ENCODE data around the gene RAPGEFL1. TPM values are rescaled to one million over a fixed set of nuclear protein-coding genes. Genes with fewer than 3 reads are reported as not detected.

RAPGEFL1 gene
- total and polyA plus RNA-seq, 2 donors (not counting 1 experiment from before 2014, with no cell fraction given) = 3.0 to 5.6 TPM

GRCh38 chr17:40173091-40173777, 4.0 kb upstream of the RAPGEFL1 start:
- WGBS (ENCODE audit: insufficient coverage) = no CpG with 5 or more reads among the region's 4 CpGs
- Mint-ChIP-seq H3K27ac (no peak overlapping the region), H3K4me3 (no peak overlapping the region), H3K9me3 (ENCODE audit: insufficient read depth) (no peaks in the 10 kb centered on the region), H3K4me1 (peaks cover 8% of the 10 kb centered on the region), H3K27me3 (no peaks in the 10 kb centered on the region)
- TF ChIP-seq EZH2 (IDR thresholded peaks at IDR 0.05; ENCODE audit: borderline replicate concordance, insufficient read depth, low read depth, low read length, poor library complexity, severe bottlenecking) = no peak
- TF ChIP-seq, protein P1, sequence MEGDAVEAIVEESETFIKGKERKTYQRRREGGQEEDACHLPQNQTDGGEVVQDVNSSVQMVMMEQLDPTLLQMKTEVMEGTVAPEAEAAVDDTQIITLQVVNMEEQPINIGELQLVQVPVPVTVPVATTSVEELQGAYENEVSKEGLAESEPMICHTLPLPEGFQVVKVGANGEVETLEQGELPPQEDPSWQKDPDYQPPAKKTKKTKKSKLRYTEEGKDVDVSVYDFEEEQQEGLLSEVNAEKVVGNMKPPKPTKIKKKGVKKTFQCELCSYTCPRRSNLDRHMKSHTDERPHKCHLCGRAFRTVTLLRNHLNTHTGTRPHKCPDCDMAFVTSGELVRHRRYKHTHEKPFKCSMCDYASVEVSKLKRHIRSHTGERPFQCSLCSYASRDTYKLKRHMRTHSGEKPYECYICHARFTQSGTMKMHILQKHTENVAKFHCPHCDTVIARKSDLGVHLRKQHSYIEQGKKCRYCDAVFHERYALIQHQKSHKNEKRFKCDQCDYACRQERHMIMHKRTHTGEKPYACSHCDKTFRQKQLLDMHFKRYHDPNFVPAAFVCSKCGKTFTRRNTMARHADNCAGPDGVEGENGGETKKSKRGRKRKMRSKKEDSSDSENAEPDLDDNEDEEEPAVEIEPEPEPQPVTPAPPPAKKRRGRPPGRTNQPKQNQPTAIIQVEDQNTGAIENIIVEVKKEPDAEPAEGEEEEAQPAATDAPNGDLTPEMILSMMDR (IDR thresholded peaks at IDR 0.05) = no peak
- Histone ChIP-seq H3K36me3 (replicated peaks in 1 of 2; ENCODE audit: control extremely low read depth in 1 of 2, control insufficient read depth in 1 of 2, extremely low read depth in 1 of 2, insufficient read depth in 2 of 2, low read length in 1 of 2) (peaks cover 0 to 47% of the 10 kb centered on the region in 2 experiments), H4K20me1 (ENCODE audit: control insufficient read depth, insufficient read depth, low read length, poor library complexity, severe bottlenecking) (peaks cover 16% of the 10 kb centered on the region), H2AFZ (ENCODE audit: insufficient read depth, low read depth, low read length, poor library complexity, severe bottlenecking) (no peak overlapping the region), H3K4me3 (ENCODE audit: control extremely low read depth in 1 of 5, extremely low read depth in 1 of 5, insufficient read depth in 1 of 5, low read depth in 2 of 5, low read length in 4 of 5) (no peak overlapping the region), H3K4me2 (replicated peaks; ENCODE audit: low read depth, low read length, poor library complexity, severe bottlenecking) (no peak overlapping the region), H3K9ac (ENCODE audit: low read length) (no peak overlapping the region), H3K9me3 (ENCODE audit: control extremely low read depth in 1 of 3, control insufficient read depth in 2 of 3, insufficient read depth in 1 of 3, low read length in 2 of 3) (no peaks in the 10 kb centered on the region), H3K4me1 (ENCODE audit: control insufficient read depth in 2 of 2, insufficient read depth in 2 of 2, low read length in 2 of 2) (peaks cover 12 to 14% of the 10 kb centered on the region in 2 donors), H3K79me2 (ENCODE audit: control insufficient read depth, insufficient read depth, low read length) (peaks cover 13% of the 10 kb centered on the region), H3K27ac (ENCODE audit: low read length in 2 of 2) (no peak overlapping the region), H3K27me3 (replicated peaks in 1 of 4; ENCODE audit: control extremely low read depth in 1 of 4, control insufficient read depth in 3 of 4, insufficient read depth in 4 of 4, low read length in 3 of 4) (peaks cover 0 to 2% (median under 1%) of the 10 kb centered on the region in 4 experiments)
- DNase-seq (no peak), ATAC-seq (ENCODE audit: low read depth) (no peak)
- ChIA-PET CTCF (interaction anchor here (0.5 to 4.7 kb wide), 6 partner anchors 15 to 191 kb away, joined by 3 to 30 read pairs (median 4); no protein-coding TSS in a partner anchor), POLR2A (interaction anchor here (0.6 kb wide), 3 partner anchors 33 to 160 kb away, joined by 3 to 4 read pairs (median 3); partner anchors contain the start of gene CASC3)
- intact Hi-C loops (cut with micrococcal nuclease) = no loop called here

GRCh38 chr17:40173778-40174135, 3.5 kb upstream of the RAPGEFL1 start:
- intact Hi-C loops (cut with micrococcal nuclease) = no loop called here
- Mint-ChIP-seq H3K27ac (no peak overlapping the region), H3K27me3 (no peaks in the 10 kb centered on the region), H3K9me3 (ENCODE audit: insufficient read depth) (no peaks in the 10 kb centered on the region), H3K4me1 (peaks cover 11% of the 10 kb centered on the region), H3K4me3 (no peak overlapping the region)
- peaks cover 11% of the 10 kb centered on the region for H3K79me2 ChIP-seq (ENCODE audit: control insufficient read depth, insufficient read depth, low read length)
- H3K9ac ChIP-seq (ENCODE audit: low read length) = no peak overlapping the region
- no peaks in the 10 kb centered on the region for H3K9me3 ChIP-seq (ENCODE audit: control extremely low read depth in 1 of 3, control insufficient read depth in 2 of 3, insufficient read depth in 1 of 3, low read length in 2 of 3)
- POLR2A ChIA-PET = interaction anchor here (0.6 to 0.7 kb wide), 4 partner anchors 33 to 365 kb away, joined by 3 to 6 read pairs (median 4); partner anchors contain the start of gene CASC3
- no peak for TF ChIP-seq EZH2 (IDR thresholded peaks at IDR 0.05; ENCODE audit: borderline replicate concordance, insufficient read depth, low read depth, low read length, poor library complexity, severe bottlenecking)
- TF ChIP-seq, protein P1 (IDR thresholded peaks at IDR 0.05) = no peak
- peaks cover 0 to 7% (median 2%) of the 10 kb centered on the region in 4 experiments for H3K27me3 ChIP-seq (replicated peaks in 1 of 4; ENCODE audit: control extremely low read depth in 1 of 4, control insufficient read depth in 3 of 4, insufficient read depth in 4 of 4, low read length in 3 of 4)
- H3K4me2 ChIP-seq (replicated peaks; ENCODE audit: low read depth, low read length, poor library complexity, severe bottlenecking) = no peak overlapping the region
- peaks cover 17% of the 10 kb centered on the region in 2 donors for H3K4me1 ChIP-seq (ENCODE audit: control insufficient read depth in 2 of 2, insufficient read depth in 2 of 2, low read length in 2 of 2)
- H2AFZ ChIP-seq (ENCODE audit: insufficient read depth, low read depth, low read length, poor library complexity, severe bottlenecking) = no peak overlapping the region
- DNase-seq (no peak), ATAC-seq (ENCODE audit: low read depth) (no peak)
- WGBS (ENCODE audit: insufficient coverage) = 100% methylated on average over 1 of the region's 3 CpGs
- H3K36me3 ChIP-seq (replicated peaks in 1 of 2; ENCODE audit: control extremely low read depth in 1 of 2, control insufficient read depth in 1 of 2, extremely low read depth in 1 of 2, insufficient read depth in 2 of 2, low read length in 1 of 2) = peaks cover 0 to 44% of the 10 kb centered on the region in 2 experiments
- no peak overlapping the region for H3K4me3 ChIP-seq (ENCODE audit: control extremely low read depth in 1 of 5, extremely low read depth in 1 of 5, insufficient read depth in 1 of 5, low read depth in 2 of 5, low read length in 4 of 5)
- CTCF ChIA-PET = interaction anchor here (0.5 to 4.7 kb wide), 5 partner anchors 18 to 191 kb away, joined by 3 to 30 read pairs (median 4); no protein-coding TSS in a partner anchor
- H4K20me1 ChIP-seq (ENCODE audit: control insufficient read depth, insufficient read depth, low read length, poor library complexity, severe bottlenecking) = peaks cover 19% of the 10 kb centered on the region
- no peak overlapping the region for H3K27ac ChIP-seq (ENCODE audit: low read length in 2 of 2)
